OCI-LY7 (cell line): ENCODE results near the gene SMYD3. TPM values are rescaled to one million over a fixed set of nuclear protein-coding genes. Genes with fewer than 3 reads are reported as not detected.

Experiments used
- BruUV-seq: library from RNA; stranded (reverse); fragments of 400-500 nt; replicated peaks from 2 replicates; lab custom pipeline; 2021; lab: Mats Ljungman, UMichigan
- CTCF ChIA-PET: fragments of 300-600 bp; sonication (Branson Sonifier 250); formaldehyde crosslinking; loops from one replicate; lab custom pipeline; 2022; ENCODE audit warnings: antibody characterized with exemption; ENCODE audit not compliant: unreplicated experiment; lab: Charles Lee
- POLR2A ChIA-PET: fragments of 300-600 bp; sonication (Branson Sonifier 250); formaldehyde crosslinking; loops from one replicate; lab custom pipeline; 2022; ENCODE audit warnings: antibody characterized with exemption; lab: Charles Lee
- DNase-seq: peaks from one replicate; pipeline ENCODE4 v3.0.0-alpha.2; 2015; ENCODE audit warnings: low spot score
- H2AFZ ChIP-seq: fragments of 200-600 bp; sonication (generic), shearing (Covaris generic); 2 replicates; pipeline ENCODE4 v1.6.1; 2014; ENCODE audit warnings: mild to moderate bottlenecking, antibody characterized with exemption, low read length, moderate library complexity
- H3K27ac ChIP-seq: fragments of 200-600 bp; sonication (generic); 2 replicates; pipeline ENCODE4 v1.5.1; 2014; ENCODE audit warnings: mixed run types, low read depth, mild to moderate bottlenecking, moderate library complexity, low read length, inconsistent platforms; ENCODE audit not compliant: poor library complexity, severe bottlenecking
- H3K36me3 ChIP-seq: fragments of 200-600 bp; sonication (generic); 2 replicates; pipeline ENCODE4 v1.6.1; 2014; ENCODE audit warnings: mild to moderate bottlenecking, antibody characterized with exemption, low read length, moderate library complexity, mixed read lengths; ENCODE audit not compliant: insufficient read depth
- H3K4me1 ChIP-seq: fragments of 200-600 bp; sonication (generic); 2 replicates; pipeline ENCODE4 v1.5.1; 2014; ENCODE audit warnings: mild to moderate bottlenecking, low read length; ENCODE audit not compliant: insufficient read depth, poor library complexity, severe bottlenecking
- H3K4me2 ChIP-seq: fragments of 200-600 bp; sonication (generic); 2 replicates; pipeline ENCODE4 v1.6.1; 2014; ENCODE audit warnings: mild to moderate bottlenecking, low read length
- H3K4me3 ChIP-seq: fragments of 200-600 bp; sonication (generic); 2 replicates; pipeline ENCODE4 v1.5.1; 2014; ENCODE audit warnings: mild to moderate bottlenecking, low read depth, low read length; ENCODE audit not compliant: poor library complexity, severe bottlenecking
- H3K79me2 ChIP-seq: fragments of 200-600 bp; sonication (generic); 2 replicates; pipeline ENCODE4 v1.6.1; 2016; ENCODE audit warnings: low read depth, mild to moderate bottlenecking, low read length, moderate library complexity, mixed read lengths; ENCODE audit not compliant: insufficient read depth
- H3K9me2 ChIP-seq: fragments of 200-600 bp; sonication (generic); 2 replicates; pipeline ENCODE4 v1.6.1; 2016; ENCODE audit warnings: mild to moderate bottlenecking, low read length, mixed read lengths; ENCODE audit not compliant: insufficient read depth
- H3K9me3 ChIP-seq: fragments of 200-600 bp; sonication (generic); 2 replicates; pipeline ENCODE4 v1.6.1; 2014; ENCODE audit warnings: mild to moderate bottlenecking, mixed run types, low read length, mixed read lengths
- H4K20me1 ChIP-seq: fragments of 200-600 bp; sonication (generic); 2 replicates; pipeline ENCODE4 v1.6.1; 2014; ENCODE audit warnings: mild to moderate bottlenecking, antibody characterized with exemption, low read length, moderate library complexity, mixed read lengths; ENCODE audit not compliant: insufficient read depth
- EZH2phosphoT487 ChIP-seq: fragments of 200-600 bp; sonication (generic); IDR thresholded peaks from 2 replicates; pipeline ENCODE4 v1.6.1; 2018; ENCODE audit warnings: low read depth, borderline replicate concordance, mild to moderate bottlenecking, mixed run types, antibody characterized with exemption, low read length, moderate library complexity, mixed read lengths
- intact Hi-C: fragments of 100-400 bp; cut with micrococcal nuclease; formaldehyde crosslinking; loops from one replicate; pipeline ENCODE4 v1.10.0; 2022; ENCODE audit not compliant: unreplicated experiment
- total RNA-seq, 2 experiments: library from RNA; depleted of rRNA in 1 of 2; stranded (reverse); fragments of >200 nt in 1 of 2; shearing (Covaris generic) in 1 of 2; gene quantifications; 2 replicates each; pipeline ENCODE4 v1.2.3, GENCODE V29; 2014 to 2022
- TF ChIP-seq, protein P1 (sequence below): fragments of 200-600 bp; sonication (generic); conservative IDR thresholded peaks from 2 replicates; pipeline ENCODE4 v1.5.1; 2014; ENCODE audit warnings: mild to moderate bottlenecking, antibody characterized with exemption, low read length, moderate library complexity, mixed read lengths

Gene SMYD3
- total RNA-seq, 2 experiments from 2014 or later, result 28.9 to 34.5 TPM

- Histone ChIP-seq H3K4me2 (no peak overlapping the region), H4K20me1 (no peaks in the 10 kb centered on the region), H3K9me2 (no peaks in the 10 kb centered on the region), H3K79me2 (no peaks in the 10 kb centered on the region), H3K4me1 (no peaks in the 10 kb centered on the region), H3K9me3 (no peaks in the 10 kb centered on the region), H3K36me3 (no peaks in the 10 kb centered on the region), H3K4me3 (no peak overlapping the region), H3K27ac (no peak overlapping the region), H2AFZ (no peak overlapping the region)
- TF ChIP-seq, protein P1, sequence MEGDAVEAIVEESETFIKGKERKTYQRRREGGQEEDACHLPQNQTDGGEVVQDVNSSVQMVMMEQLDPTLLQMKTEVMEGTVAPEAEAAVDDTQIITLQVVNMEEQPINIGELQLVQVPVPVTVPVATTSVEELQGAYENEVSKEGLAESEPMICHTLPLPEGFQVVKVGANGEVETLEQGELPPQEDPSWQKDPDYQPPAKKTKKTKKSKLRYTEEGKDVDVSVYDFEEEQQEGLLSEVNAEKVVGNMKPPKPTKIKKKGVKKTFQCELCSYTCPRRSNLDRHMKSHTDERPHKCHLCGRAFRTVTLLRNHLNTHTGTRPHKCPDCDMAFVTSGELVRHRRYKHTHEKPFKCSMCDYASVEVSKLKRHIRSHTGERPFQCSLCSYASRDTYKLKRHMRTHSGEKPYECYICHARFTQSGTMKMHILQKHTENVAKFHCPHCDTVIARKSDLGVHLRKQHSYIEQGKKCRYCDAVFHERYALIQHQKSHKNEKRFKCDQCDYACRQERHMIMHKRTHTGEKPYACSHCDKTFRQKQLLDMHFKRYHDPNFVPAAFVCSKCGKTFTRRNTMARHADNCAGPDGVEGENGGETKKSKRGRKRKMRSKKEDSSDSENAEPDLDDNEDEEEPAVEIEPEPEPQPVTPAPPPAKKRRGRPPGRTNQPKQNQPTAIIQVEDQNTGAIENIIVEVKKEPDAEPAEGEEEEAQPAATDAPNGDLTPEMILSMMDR, result peak; percentile 21; the same call in 1 of the 2 replicates
- TF ChIP-seq EZH2phosphoT487, result no peak
- no TSS peak for BruUV-seq
- ChIA-PET POLR2A (interaction anchor here (1.3 kb wide), 1 partner anchor 18 kb away, joined by 3 read pairs; no protein-coding TSS in a partner anchor), CTCF (no interaction called here)
- no peak for DNase-seq
- intact Hi-C loops, result no loop called here
Observed at GRCh38 chr1:246280551-246280950, 226.5 kb downstream of the SMYD3 start.

GRCh38 chr1:246279402-246279801 lies 227.7 kb downstream of the SMYD3 start:
- Histone ChIP-seq H3K27ac (no peak overlapping the region), H3K9me3 (no peaks in the 10 kb centered on the region), H3K4me3 (no peak overlapping the region), H3K36me3 (no peaks in the 10 kb centered on the region), H3K4me2 (no peak overlapping the region), H3K9me2 (no peaks in the 10 kb centered on the region), H4K20me1 (no peaks in the 10 kb centered on the region), H3K79me2 (no peaks in the 10 kb centered on the region), H3K4me1 (no peaks in the 10 kb centered on the region), H2AFZ (no peak overlapping the region)
- ChIA-PET CTCF (no interaction called here), POLR2A (interaction anchor here (0.5 kb wide), 1 partner anchor 145 kb away, joined by 4 read pairs; no protein-coding TSS in a partner anchor)
- intact Hi-C loops, result no loop called here
- TF ChIP-seq, protein P1, result no peak
- TF ChIP-seq EZH2phosphoT487, result no peak
- BruUV-seq, result no TSS peak
- DNase-seq, result no peak

DNA sequence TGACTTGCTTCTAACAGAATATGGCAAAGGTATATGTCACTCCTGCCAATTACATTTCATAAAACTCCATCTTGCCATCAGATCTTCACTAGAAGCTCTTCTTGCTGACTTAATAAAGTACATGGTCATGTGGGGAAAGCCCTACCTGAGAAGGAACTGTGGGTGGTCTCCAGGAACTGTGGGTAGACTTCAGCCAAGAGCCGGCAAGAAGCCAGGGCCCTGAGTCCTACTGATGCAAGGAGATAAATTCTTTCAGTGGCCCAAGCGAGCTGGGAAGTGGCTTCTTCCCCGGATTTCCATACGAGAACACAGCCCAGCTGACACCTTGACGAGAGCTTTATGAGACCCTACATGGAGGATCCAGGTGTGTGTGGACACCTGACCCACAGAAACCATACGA lies 228.7 kb downstream of the SMYD3 start:
- intact Hi-C loops, result no loop called here
- no peaks in the 10 kb centered on the region for H3K9me2 ChIP-seq
- H3K4me1 ChIP-seq, result no peaks in the 10 kb centered on the region
- no peaks in the 10 kb centered on the region for H3K9me3 ChIP-seq
- no TSS peak for BruUV-seq
- no peak overlapping the region for H3K4me2 ChIP-seq
- no peak for DNase-seq
- ChIA-PET CTCF (no interaction called here), POLR2A (interaction anchor here (0.7 to 1.6 kb wide), 4 partner anchors 12 to 635 kb away, joined by 3 to 5 read pairs (median 3); no protein-coding TSS in a partner anchor)
- H3K4me3 ChIP-seq, result no peak overlapping the region
- no peak overlapping the region for H2AFZ ChIP-seq
- H4K20me1 ChIP-seq, result no peaks in the 10 kb centered on the region
- TF ChIP-seq EZH2phosphoT487, result no peak
- TF ChIP-seq, protein P1, result no peak
- H3K27ac ChIP-seq, result no peak overlapping the region
- H3K36me3 ChIP-seq, result no peaks in the 10 kb centered on the region
- no peaks in the 10 kb centered on the region for H3K79me2 ChIP-seq
